GM20431 (cell line): ENCODE data around the gene MTCH1.
"Not testable (repeated sequence)": the region's sequence is repeated elsewhere in the genome, so short reads cannot be mapped to it uniquely, and the experiment has no call there.

Experiments used
- in situ Hi-C: fragments of 300-500 bp; cut with MseI, MboI; formaldehyde crosslinking; loops from one replicate; pipeline ENCODE4 v1.15.0; 2020; ENCODE audit warnings: low sequenced_read_pairs; ENCODE audit not compliant: unreplicated experiment

Gene MTCH1

GRCh38 chr6:36999751-37000125 lies 13.7 kb upstream of the MTCH1 start:
- in situ Hi-C loops, result no loop called here

- in situ Hi-C loops, result no loop called here
Measured at GRCh38 chr6:36999061-36999750, 13.2 kb upstream of the MTCH1 start.

DNA sequence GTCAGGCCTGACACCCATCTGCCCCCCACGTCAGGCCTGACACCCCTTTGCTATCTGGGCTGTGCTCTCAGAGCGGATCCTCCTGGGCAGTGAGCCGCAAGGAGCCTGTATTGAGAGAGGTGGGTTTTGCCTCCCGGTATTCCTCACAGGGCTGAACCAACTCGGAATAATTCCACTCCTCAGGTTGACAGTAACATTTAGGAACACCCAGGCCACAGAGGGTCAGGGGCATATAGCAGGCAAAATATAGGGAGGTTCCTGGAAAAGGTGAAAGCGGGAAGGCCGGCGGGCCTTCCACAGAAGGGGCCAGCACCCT lies 12.7 kb upstream of the MTCH1 start:
- in situ Hi-C loops, result no loop called here

DNA sequence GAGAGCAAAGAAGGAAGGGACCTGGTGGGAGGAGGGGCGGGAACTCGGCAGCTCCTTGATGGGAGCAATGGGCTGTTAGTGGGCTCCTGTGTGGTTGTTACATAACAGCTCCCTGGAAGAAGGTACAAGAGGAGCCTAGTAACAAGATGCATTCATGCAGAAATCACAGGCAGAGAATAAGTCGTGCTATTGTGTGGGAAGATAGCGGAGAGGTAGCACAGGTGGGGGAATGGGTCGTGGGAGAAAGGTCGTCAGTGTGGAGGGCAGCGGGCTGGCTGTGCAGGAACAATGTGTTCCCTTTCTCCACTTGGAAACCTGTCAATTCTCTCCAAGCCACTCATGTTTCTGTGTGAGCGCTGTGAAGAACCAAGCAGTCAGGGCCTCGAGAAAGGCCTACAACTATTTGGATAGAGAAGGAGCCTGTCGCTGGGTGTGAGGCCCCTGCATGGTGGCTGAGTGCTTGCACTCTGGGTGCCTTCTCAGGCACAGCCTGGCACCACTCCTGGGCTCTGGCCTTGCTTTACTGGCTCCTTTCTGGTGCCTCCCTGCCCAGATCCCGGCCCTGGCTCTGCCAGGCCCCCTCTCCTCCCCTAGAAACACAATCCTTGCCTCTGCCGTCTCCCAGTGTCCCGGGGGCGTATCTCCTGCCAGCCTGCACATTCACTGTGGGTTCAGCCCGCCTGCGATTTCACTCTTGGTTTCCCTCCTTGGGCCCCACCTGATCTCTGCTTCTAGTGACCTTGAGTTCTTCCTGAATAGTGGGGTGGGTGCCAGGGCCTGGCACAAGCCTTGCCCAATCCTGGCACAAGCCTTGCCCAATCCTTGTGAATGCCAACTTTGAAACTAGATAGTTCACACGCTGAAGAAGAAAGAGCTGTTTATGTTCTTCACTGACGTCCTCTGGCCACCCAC lies 12.1 kb upstream of the MTCH1 start:
- in situ Hi-C loops, result no loop called here

GRCh38 chr6:36990401-36990800 lies 4.4 kb upstream of the MTCH1 start:
- in situ Hi-C loops, result not testable (repeated sequence)

GRCh38 chr6:36989264-36989663 lies 3.3 kb upstream of the MTCH1 start:
- in situ Hi-C loops, result no loop called here

DNA sequence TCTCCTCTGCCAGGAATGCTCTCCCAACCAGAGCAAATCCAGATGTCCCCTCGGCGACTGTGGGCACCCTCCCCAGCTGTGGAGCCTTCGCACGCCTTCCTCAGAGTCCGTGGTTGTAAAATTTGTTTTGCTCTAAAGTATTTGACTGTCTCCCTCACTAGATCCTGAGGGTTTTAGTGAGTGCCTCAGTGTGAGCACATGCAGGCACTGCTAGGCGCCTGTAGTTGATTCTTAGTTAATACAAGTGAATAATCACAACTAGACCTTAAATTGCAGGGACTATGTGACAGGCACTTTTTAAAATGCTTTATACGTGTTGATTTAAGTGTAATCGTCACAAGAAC lies 680 bp upstream of the MTCH1 start:
- in situ Hi-C loops, result no loop called here

DNA sequence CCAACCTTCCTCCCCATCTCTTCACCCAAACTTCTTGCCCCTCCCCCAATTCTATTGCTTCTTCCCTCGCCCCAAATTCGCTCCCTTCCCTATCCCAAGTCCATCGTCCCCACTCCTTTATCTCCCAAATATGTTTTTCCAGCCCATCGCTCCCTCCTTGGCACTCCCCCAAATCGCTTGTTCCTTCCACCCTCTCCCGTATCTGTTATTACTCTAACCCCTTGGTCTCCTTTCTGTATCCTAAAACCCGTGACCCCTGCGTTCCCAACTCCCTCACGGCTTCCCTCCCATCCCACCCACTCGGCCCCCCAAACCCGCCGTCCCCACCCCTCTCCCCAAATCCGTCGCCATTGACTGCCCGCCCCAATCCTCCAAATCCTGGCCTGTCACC lies 584 bp downstream of the MTCH1 start:
- in situ Hi-C loops, result no loop called here

- in situ Hi-C loops, result no loop called here
Measured at GRCh38 chr6:36984581-36985416, 1.2 kb downstream of the MTCH1 start.

GRCh38 chr6:36983538-36983937 lies 2.5 kb downstream of the MTCH1 start:
- in situ Hi-C loops, result no loop called here

DNA sequence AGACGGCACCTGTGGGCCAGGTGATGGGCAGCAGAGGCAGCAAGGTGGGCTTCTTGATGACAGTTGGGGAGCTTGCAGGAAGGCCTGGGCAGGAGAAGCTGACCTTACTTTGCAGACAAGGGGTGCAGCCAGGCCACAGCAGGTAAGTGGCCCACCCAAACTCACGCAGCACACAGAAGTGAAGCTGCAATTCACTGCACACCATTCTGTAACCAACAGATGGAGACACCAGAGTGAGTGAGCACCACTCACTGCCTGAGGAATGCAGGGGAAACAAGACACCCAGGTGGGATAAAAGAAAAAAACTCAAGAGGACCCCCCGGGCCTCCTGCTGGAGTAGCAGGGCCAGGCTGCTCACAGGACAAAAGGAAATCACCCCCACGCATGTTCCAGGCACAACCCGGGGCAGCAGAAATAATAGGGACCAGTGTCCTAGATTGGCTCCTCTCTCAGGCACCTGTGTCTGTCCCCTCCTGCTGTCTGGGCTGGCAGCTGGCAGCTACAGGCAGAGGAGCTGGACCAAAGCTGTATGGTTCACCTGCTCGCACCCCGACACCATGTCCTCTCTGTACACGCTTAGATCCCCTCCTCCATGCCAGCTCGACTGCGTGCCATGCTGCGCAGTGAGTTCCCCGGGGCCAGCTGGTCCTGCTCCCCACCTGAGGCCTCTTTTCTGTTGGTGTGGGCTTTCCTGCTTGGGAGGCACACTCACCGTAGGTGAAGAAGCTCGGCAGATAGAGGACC lies 4.9 kb downstream of the MTCH1 start:
- in situ Hi-C loops, result no loop called here

DNA sequence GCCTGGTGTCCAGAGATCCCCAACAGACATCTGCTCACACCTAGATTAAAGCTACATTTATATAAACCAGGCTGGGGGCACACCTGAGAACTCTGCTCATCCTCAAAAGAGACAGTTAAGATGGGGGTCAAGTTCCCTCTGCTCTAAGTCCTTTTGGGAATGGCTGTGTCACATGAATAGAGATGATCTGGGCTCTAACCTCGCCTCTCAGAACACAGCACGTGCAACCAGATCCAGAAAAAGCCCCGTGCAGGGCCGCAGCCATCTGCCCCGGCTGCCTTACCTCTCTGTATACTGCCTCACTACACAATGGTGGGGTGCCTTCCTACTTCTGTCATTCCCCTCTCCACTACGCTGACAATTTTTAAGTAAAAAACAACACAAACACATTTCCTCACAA lies 5.9 kb downstream of the MTCH1 start:
- in situ Hi-C loops, result no loop called here

DNA sequence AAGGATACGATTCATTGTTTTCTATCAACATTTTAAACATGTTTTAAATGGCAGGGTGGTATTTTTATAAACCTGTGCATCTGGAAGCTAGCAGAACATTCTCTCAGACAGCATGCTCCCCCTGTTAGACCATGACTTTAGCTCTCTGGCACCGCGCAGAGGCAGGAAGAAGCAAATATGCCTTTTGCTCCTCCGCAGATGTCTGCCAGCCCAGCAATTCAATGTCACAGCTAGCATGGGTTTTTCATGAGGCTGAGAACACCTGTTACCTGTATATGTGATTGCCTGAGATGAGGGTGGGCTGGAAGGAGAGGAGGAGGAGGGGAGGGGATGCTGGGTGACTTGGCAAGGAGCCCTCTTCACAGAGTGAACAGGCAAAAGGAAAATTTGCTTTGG lies 6.7 kb downstream of the MTCH1 start:
- in situ Hi-C loops, result no loop called here

- in situ Hi-C loops, result no loop called here
Measured at GRCh38 chr6:36978421-36979346, 7.3 kb downstream of the MTCH1 start.

DNA sequence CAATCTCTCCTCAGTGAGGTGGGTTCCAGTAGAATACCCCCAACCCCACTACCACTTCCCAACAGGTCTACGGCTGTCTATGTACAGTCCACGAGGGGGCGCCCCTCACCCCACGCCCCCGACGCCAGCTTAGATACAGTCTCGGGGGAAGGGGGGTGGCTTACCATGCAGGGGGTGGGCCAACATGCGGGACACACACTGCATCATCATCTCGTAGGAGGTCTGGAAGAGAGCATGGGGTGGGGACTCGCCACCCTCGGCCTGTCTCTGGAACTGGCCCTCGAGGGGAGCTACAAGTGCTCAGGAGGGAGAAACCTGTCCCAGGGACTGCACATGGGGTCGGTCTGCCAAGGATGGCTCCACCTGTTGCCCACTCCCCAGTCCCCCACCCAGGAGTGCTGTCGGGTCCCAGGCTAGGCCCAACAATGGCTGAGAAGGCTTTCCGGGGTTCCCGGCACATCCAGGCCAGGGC lies 8.5 kb downstream of the MTCH1 start:
- in situ Hi-C loops, result no loop called here

DNA sequence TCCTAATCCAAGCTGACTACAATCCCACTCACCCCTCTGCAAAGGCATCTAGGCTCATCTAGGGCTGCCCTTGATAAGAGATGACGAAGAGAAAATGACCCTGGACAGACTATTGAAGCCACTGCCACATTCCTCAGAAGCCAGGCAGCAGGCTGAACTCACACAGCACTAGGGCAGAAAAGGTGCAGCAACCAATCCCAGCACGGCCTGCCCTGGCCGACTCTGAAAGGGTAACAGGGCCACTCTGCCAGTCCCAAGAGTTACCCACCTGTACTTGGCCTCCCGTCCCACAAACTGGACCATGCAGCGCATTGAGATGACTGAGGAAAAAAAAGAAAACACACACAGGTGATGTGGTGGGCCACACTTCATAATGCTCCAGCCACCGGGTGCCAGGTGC lies 9.1 kb downstream of the MTCH1 start:
- in situ Hi-C loops, result no loop called here

DNA sequence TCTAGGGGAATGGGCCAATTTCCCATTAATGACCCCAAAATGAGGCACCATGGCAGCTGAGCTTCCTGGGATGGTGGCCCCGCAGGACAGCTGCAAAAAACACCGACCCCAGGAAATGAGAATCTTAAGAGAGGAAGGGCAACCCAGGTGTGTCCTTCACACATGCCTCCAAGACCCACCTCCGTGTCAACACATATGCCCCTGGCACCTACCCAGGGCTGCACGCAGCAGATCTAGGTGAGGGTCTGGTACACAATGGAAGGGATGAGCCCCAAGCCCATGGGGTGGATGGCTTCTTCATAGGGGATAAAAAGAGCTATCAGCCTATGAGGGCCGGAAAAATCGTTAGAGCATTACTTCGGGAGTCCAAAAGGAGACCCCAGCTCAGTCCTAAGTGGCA lies 9.5 kb downstream of the MTCH1 start:
- in situ Hi-C loops, result no loop called here

DNA sequence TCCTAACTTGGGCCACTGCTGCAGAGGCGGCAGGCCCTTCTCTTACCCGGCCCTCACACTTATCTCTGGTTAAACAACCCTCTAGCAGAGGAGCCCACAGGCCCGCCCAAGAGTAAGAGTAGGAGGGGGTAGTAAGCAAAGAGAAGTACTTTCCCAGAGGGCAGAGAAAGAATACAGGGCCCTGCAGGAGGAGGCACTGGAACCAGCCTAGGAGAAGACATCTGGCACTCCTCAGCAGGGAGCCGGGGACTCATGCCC lies 10.1 kb downstream of the MTCH1 start:
- in situ Hi-C loops, result no loop called here

DNA sequence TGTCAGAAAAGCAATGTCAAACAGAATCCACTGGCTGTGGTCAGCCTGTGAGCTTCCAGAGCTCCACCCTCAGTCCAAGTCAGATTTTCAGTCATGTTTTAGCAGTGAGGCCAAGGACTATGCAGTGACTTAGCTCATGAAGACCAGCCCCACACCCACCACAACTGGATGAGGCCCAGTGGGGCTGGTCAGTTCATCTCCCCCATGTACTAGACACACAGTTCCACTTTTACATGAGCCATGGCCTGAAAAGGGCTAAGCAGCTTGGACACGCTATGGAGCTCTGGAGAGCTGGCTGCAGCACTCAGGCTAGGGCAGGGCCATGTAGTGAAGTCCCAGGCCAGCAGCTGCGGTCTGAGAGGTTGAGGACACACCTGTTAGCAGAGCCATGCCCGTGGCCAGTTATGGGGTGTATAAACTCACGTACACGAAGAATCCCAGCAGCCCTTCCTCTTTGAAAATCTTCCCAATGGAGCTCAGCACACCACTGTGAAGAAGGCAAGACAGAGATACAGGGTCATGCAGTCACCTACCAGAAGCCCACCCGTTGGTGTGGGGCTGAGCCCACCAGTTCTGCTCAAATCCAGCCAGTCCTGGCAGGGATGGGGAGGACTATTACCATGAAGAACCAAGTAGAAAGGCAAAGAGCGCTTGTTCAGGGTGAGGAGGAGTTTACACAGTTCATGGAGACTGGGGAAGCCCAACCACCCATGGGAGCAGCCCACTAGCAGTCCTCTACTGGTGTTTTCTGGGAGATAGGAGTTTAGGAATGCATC lies 10.6 kb downstream of the MTCH1 start:
- in situ Hi-C loops, result no loop called here
